Loucy (cell line): Measurements from ENCODE around the gene TRAF3.

Experiments used
- H2AFZ ChIP-seq: fragments of 200-600 bp; sonication (generic); 2 replicates; pipeline ENCODE4 v1.6.0; 2016; ENCODE audit warnings: antibody characterized with exemption, mild to moderate bottlenecking, low read length, moderate library complexity
- H3F3A ChIP-seq: fragments of 200-600 bp; 2 replicates; pipeline ENCODE4 v1.6.0; 2016; ENCODE audit warnings: antibody characterized with exemption, low read depth, mild to moderate bottlenecking
- H3K27me3 ChIP-seq: fragments of 200-600 bp; sonication (generic); 2 replicates; pipeline ENCODE4 v1.6.1; 2014; ENCODE audit warnings: low read length, mild to moderate bottlenecking; ENCODE audit not compliant: insufficient read depth, poor library complexity, severe bottlenecking
- H3K36me3 ChIP-seq: fragments of 200-600 bp; sonication (generic); 2 replicates; pipeline ENCODE4 v1.6.1; 2016; ENCODE audit warnings: low read length; ENCODE audit not compliant: insufficient read depth
- H3K4me1 ChIP-seq: fragments of 200-600 bp; sonication (generic); 2 replicates; pipeline ENCODE4 v1.5.1; 2014; ENCODE audit warnings: low read length, mild to moderate bottlenecking; ENCODE audit not compliant: insufficient read depth, poor library complexity, severe bottlenecking
- H3K4me2 ChIP-seq: fragments of 200-600 bp; sonication (generic); 2 replicates; pipeline ENCODE4 v1.6.0; 2014; ENCODE audit warnings: antibody characterized with exemption, low read length, low read depth, mild to moderate bottlenecking; ENCODE audit not compliant: poor library complexity, severe bottlenecking
- H3K4me3 ChIP-seq: fragments of 200-600 bp; sonication (generic); 2 replicates; pipeline ENCODE4 v1.5.1; 2014; ENCODE audit warnings: low read length, mild to moderate bottlenecking, mixed read lengths; ENCODE audit not compliant: poor library complexity, severe bottlenecking
- H3K79me2 ChIP-seq: fragments of 200-600 bp; sonication (generic); 2 replicates; pipeline ENCODE4 v1.6.1; 2014; ENCODE audit warnings: low read length; ENCODE audit not compliant: insufficient read depth
- H3K9ac ChIP-seq: fragments of 200-600 bp; sonication (generic); 2 replicates; pipeline ENCODE4 v1.6.0; 2014; ENCODE audit warnings: mild to moderate bottlenecking, low read depth, low read length, moderate library complexity; ENCODE audit not compliant: poor library complexity, severe bottlenecking
- H3K9me2 ChIP-seq: fragments of 200-600 bp; sonication (generic); replicated peaks from 2 replicates; pipeline ENCODE4 v1.6.1; 2016; ENCODE audit warnings: low read depth, low read length, mixed read lengths
- H3K9me3 ChIP-seq: fragments of 200-600 bp; sonication (generic); 2 replicates; pipeline ENCODE4 v1.6.1; 2014; ENCODE audit warnings: mild to moderate bottlenecking, antibody characterized with exemption, low read length, low read depth; ENCODE audit not compliant: insufficient read depth
- H4K20me1 ChIP-seq: fragments of 200-600 bp; sonication (generic); 2 replicates; pipeline ENCODE4 v1.6.0; 2014; ENCODE audit warnings: antibody characterized with exemption, low read length, mild to moderate bottlenecking; ENCODE audit not compliant: insufficient read depth, poor library complexity, severe bottlenecking
- CTCF ChIP-seq: fragments of 200-600 bp; sonication (generic); conservative IDR thresholded peaks from 2 replicates; pipeline ENCODE4 v1.5.1; 2014; ENCODE audit warnings: mild to moderate bottlenecking, antibody characterized with exemption, low read length
- EZH2phosphoT487 ChIP-seq: fragments of 200-600 bp; IDR thresholded peaks from 2 replicates; pipeline ENCODE4 v1.6.1; 2018; ENCODE audit warnings: antibody characterized with exemption, mild to moderate bottlenecking, moderate library complexity, borderline replicate concordance

Gene TRAF3

DNA sequence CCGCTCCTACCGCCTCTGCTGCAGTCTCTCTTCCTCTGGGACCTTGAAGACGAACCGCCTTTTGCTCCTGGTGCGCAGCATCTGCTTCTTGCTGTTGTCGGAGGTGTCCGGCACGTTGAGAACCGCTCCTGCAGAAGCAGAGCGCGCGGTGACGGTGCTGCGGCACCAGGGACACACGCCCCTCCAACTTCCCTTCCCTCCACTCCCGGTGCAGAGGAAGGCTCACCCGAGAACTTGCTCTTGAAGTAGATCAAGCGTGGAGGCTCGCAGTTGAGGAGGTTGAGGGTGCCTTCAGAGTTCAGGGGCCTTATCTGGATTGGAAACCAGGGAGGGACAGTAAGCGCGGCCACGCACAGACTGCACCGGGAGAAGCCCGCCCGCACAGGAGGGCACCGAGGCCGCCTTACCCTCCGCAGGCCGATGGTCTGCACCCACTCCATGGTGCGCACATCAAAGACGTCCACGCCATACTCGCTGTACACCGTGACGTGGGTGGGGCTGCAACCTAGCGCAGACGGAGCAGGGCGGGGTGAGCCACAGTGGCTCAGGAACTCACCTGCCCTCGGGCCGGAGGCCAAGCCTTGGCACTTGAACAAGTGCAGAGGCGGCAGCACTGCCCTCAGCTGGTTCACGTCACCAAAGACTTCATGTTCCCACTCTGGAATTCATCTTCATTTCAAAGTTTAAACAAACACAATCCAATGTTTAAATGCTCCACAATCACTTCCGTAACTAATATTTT is 162.7 kb downstream of the TRAF3 start:
- Histone ChIP-seq H3K4me3 (no peak overlapping the region), H4K20me1 (no peaks in the 10 kb centered on the region), H3K36me3 (no peaks in the 10 kb centered on the region), H3F3A (no peaks in the 10 kb centered on the region), H3K27me3 (no peaks in the 10 kb centered on the region), H3K9ac (no peak overlapping the region), H3K4me1 (no peaks in the 10 kb centered on the region), H3K9me3 (no peaks in the 10 kb centered on the region), H3K9me2 (no peaks in the 10 kb centered on the region), H3K4me2 (no peak overlapping the region), H2AFZ (no peak overlapping the region), H3K79me2 (no peaks in the 10 kb centered on the region)
- no peak for TF ChIP-seq EZH2phosphoT487
- no peak for TF ChIP-seq CTCF

GRCh38 chr14:102940729-102941362 is 163.6 kb downstream of the TRAF3 start:
- no peak overlapping the region for H3K4me3 ChIP-seq
- H3K9ac ChIP-seq = no peak overlapping the region
- H2AFZ ChIP-seq = no peak overlapping the region
- no peaks in the 10 kb centered on the region for H3F3A ChIP-seq
- no peaks in the 10 kb centered on the region for H3K9me2 ChIP-seq
- H3K27me3 ChIP-seq = no peaks in the 10 kb centered on the region
- H3K79me2 ChIP-seq = no peaks in the 10 kb centered on the region
- no peaks in the 10 kb centered on the region for H3K9me3 ChIP-seq
- no peaks in the 10 kb centered on the region for H3K36me3 ChIP-seq
- no peaks in the 10 kb centered on the region for H4K20me1 ChIP-seq
- H3K4me1 ChIP-seq = no peaks in the 10 kb centered on the region
- TF ChIP-seq CTCF (no peak), EZH2phosphoT487 (no peak)
- no peak overlapping the region for H3K4me2 ChIP-seq

GRCh38 chr14:102941419-102942011 is 164.3 kb downstream of the TRAF3 start:
- no peak overlapping the region for H3K4me3 ChIP-seq
- no peak overlapping the region for H2AFZ ChIP-seq
- no peaks in the 10 kb centered on the region for H4K20me1 ChIP-seq
- H3K9me3 ChIP-seq = no peaks in the 10 kb centered on the region
- H3K27me3 ChIP-seq = no peaks in the 10 kb centered on the region
- H3K4me1 ChIP-seq = no peaks in the 10 kb centered on the region
- no peaks in the 10 kb centered on the region for H3K9me2 ChIP-seq
- TF ChIP-seq EZH2phosphoT487 (no peak), CTCF (no peak)
- H3K36me3 ChIP-seq = no peaks in the 10 kb centered on the region
- no peaks in the 10 kb centered on the region for H3F3A ChIP-seq
- H3K79me2 ChIP-seq = no peaks in the 10 kb centered on the region
- H3K4me2 ChIP-seq = no peak overlapping the region
- H3K9ac ChIP-seq = no peak overlapping the region
